ENCODE results near the gene HES1.

HES1 gene

DNA sequence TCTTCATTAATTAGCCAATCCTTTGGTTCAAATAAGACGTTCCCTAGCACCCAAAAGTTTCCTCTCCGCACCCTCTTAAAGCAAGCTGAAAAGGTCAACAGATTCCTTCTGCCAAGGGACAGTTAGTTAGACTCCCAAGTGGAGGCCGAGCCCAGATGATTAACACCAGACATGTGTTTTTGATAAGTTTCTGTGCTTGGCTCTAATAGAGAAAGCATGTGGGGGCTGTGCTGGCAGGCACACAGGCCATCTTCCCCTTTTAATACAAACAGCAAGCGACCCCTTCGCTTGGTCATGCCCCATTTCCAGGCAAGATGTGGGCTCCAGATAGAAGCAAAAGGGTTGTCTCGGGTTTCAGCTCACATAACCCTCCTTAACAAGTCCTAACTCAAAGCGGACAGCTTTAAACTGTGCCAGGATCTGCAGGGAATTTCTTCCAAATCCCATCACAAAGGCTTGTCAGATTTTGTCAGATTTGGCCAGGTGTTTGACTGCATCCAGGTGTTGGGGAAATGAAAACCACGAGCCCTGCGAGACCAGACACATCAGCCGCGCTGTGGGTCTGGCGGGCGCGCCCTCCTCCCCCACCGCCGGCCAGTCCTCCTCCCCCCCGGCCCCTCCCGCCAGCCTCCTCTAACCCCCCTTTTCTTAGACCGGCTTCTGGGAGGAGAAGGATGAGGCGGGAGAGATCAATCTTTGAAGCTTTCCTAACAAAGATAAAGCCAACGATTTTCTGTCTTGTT, 3.3 kb downstream of the HES1 start:
- DNase-seq (ENCODE audit: low read depth in 1 of 2, low spot score in 1 of 2) = no peak
- TF ChIP-seq SPI1 (IDR thresholded peaks at IDR 0.05; ENCODE audit: borderline replicate concordance, low read depth) = no peak
- no peak for TF ChIP-seq POLR2AphosphoS5 (IDR thresholded peaks at IDR 0.05; ENCODE audit: low read depth)
- Histone ChIP-seq H3K4me3 (replicated peaks; ENCODE audit: insufficient read depth, low read length) (no peak overlapping the region), H3K27me3 (ENCODE audit: insufficient read depth, poor library complexity, severe bottlenecking) (peaks cover 11% of the 10 kb centered on the region), H3K27ac (replicated peaks) (no peak overlapping the region)

DNA sequence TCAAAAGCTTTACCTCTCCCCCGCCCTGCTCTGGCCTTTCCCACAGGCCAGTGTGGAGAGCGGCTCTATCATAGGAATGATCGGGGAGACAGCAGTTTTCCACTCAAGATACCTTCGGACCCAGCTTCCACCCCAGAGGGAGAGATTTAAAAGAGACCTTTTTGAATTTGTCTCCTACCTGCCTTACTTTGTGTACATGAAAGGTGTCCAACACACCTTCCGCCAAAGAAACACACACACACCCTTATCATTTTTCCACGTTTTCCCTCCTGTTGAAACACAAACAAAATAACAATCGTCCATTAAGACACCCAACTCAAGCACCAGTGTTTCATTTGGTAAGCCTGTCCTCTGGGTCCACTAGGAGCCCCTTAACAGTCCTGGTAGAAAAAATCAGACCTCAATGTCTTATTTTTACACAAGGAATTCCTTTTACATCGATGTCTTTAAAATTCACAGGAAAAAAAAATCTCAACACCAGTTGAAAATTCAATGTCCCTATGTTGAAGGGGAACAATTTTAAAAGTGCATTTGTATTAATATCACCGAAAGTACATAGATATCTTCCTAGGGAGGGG, 4.0 kb downstream of the HES1 start:
- TF ChIP-seq, protein P1, sequence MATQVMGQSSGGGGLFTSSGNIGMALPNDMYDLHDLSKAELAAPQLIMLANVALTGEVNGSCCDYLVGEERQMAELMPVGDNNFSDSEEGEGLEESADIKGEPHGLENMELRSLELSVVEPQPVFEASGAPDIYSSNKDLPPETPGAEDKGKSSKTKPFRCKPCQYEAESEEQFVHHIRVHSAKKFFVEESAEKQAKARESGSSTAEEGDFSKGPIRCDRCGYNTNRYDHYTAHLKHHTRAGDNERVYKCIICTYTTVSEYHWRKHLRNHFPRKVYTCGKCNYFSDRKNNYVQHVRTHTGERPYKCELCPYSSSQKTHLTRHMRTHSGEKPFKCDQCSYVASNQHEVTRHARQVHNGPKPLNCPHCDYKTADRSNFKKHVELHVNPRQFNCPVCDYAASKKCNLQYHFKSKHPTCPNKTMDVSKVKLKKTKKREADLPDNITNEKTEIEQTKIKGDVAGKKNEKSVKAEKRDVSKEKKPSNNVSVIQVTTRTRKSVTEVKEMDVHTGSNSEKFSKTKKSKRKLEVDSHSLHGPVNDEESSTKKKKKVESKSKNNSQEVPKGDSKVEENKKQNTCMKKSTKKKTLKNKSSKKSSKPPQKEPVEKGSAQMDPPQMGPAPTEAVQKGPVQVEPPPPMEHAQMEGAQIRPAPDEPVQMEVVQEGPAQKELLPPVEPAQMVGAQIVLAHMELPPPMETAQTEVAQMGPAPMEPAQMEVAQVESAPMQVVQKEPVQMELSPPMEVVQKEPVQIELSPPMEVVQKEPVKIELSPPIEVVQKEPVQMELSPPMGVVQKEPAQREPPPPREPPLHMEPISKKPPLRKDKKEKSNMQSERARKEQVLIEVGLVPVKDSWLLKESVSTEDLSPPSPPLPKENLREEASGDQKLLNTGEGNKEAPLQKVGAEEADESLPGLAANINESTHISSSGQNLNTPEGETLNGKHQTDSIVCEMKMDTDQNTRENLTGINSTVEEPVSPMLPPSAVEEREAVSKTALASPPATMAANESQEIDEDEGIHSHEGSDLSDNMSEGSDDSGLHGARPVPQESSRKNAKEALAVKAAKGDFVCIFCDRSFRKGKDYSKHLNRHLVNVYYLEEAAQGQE (IDR thresholded peaks at IDR 0.05; ENCODE audit: insufficient replicate concordance, low read depth) = no peak
- TF ChIP-seq SPI1 (IDR thresholded peaks at IDR 0.05; ENCODE audit: borderline replicate concordance, low read depth) = no peak
- no peak for TF ChIP-seq GABPA (IDR thresholded peaks at IDR 0.05; ENCODE audit: low read depth)
- TF ChIP-seq, protein P2, sequence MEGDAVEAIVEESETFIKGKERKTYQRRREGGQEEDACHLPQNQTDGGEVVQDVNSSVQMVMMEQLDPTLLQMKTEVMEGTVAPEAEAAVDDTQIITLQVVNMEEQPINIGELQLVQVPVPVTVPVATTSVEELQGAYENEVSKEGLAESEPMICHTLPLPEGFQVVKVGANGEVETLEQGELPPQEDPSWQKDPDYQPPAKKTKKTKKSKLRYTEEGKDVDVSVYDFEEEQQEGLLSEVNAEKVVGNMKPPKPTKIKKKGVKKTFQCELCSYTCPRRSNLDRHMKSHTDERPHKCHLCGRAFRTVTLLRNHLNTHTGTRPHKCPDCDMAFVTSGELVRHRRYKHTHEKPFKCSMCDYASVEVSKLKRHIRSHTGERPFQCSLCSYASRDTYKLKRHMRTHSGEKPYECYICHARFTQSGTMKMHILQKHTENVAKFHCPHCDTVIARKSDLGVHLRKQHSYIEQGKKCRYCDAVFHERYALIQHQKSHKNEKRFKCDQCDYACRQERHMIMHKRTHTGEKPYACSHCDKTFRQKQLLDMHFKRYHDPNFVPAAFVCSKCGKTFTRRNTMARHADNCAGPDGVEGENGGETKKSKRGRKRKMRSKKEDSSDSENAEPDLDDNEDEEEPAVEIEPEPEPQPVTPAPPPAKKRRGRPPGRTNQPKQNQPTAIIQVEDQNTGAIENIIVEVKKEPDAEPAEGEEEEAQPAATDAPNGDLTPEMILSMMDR (IDR thresholded peaks at IDR 0.05; ENCODE audit: insufficient read depth, low read length) = no peak
- Histone ChIP-seq H3K27me3 (ENCODE audit: insufficient read depth, poor library complexity, severe bottlenecking) (peaks cover 11% of the 10 kb centered on the region), H3K27ac (replicated peaks) (no peak overlapping the region), H3K4me3 (replicated peaks; ENCODE audit: insufficient read depth, low read length) (no peak overlapping the region)
- no peak for DNase-seq (ENCODE audit: low read depth in 1 of 2, low spot score in 1 of 2)

DNA sequence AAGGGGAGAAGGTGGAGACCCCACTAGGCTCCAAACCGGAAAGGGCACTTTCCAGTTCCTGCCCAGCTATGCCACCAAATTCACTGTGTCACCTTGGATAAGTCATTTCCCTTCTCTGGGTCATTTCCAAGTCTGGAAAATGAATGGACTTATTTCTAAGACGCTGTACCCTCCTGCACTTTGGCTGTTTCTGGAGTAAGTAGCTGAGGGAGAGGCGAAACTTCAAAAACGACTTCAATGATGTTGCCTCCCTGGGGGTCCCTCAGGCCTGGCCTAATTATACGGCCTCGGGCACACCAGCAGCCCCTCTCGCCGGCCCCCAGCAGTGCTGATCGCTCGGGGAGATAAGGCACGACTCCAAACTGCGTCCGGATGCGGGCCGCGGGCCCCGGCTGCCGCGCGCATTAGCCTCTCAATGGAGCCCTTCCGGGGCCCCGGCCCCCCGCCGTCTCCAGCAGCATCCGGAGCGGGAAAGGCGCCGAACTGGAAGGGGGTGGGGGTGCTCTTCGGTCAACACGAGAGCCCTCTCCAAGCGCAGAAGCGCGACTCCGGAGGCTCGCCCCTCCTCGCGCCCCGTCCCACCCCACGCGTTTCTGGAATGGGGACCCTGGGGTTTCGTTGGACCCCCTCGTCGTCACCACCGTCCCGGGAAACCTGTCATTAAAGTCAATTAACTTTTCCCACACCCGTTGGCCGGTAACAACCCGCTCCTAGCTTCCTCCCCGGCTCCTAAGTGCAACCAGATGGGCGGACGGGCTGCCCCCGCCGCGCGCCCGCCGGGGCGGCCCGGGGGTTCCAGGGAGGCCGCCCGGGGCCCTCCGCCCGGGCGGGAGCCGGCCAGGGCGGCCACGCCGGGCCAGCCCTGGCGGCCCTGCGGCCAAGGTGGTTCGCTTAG, 4.8 kb downstream of the HES1 start:
- TF ChIP-seq, protein P2 (IDR thresholded peaks at IDR 0.05; ENCODE audit: insufficient read depth, low read length) = no peak
- TF ChIP-seq, protein P1 (IDR thresholded peaks at IDR 0.05; ENCODE audit: insufficient replicate concordance, low read depth) = no peak
- TF ChIP-seq GABPA (IDR thresholded peaks at IDR 0.05; ENCODE audit: low read depth) (no peak), POLR2AphosphoS5 (IDR thresholded peaks at IDR 0.05; ENCODE audit: low read depth) (no peak), SPI1 (IDR thresholded peaks at IDR 0.05; ENCODE audit: borderline replicate concordance, low read depth) (no peak)
- Histone ChIP-seq H3K27me3 (ENCODE audit: insufficient read depth, poor library complexity, severe bottlenecking) (peaks cover 11% of the 10 kb centered on the region), H3K27ac (replicated peaks) (no peak overlapping the region), H3K4me3 (replicated peaks; ENCODE audit: insufficient read depth, low read length) (peak overlapping the region; percentile 20)
- DNase-seq (ENCODE audit: low read depth in 1 of 2, low spot score in 1 of 2) = no peak
